Skin of body (tissue), 2 donors: ENCODE data around the gene DEF6. TPM values are rescaled to one million over a fixed set of nuclear protein-coding genes. Genes with fewer than 3 reads are reported as not detected.

Experiments used
- DNase-seq: peaks from one replicate; lab custom pipeline; 2025; lab: John Stamatoyannopoulos, UW
- total RNA-seq: library from RNA; depleted of rRNA; stranded (reverse); fragments of >200 nt; gene quantifications from one replicate; pipeline ENCODE4 v1.2.3, GENCODE V29; 2014

The DEF6 gene
- 10.9 TPM for total RNA-seq

GRCh38 chr6:35297601-35298481 lies at the start of gene DEF6:
Gene DEF6 (plus strand): TSS chr6:35297818. CDS start chr6:35297857, 39 bp downstream.
- DNase-seq = peak; percentile 44

DNA sequence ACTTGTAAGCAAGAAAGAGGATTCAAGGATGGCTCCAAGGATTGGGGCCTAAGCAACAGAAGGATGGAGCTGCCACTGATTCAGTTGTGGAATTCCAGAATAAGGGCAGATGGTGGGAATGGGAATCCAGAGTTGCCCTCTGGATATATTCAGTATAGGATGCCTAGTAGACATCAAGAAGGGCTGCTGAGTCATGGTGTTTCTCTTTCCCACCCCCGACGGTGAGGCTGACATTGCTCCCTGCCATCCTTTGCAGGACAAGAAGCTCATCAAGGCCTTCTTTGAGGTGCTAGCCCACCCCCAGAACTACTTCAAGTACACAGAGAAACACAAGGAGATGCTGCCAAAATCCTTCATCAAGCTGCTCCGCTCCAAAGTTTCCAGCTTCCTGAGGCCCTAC lies 49.3 kb upstream of the DEF6 start:
- DNase-seq = no peak

- DNase-seq = no peak
These were observed 48.7 kb upstream of the DEF6 start for GRCh38 chr6:35248965-35249364.

DNA sequence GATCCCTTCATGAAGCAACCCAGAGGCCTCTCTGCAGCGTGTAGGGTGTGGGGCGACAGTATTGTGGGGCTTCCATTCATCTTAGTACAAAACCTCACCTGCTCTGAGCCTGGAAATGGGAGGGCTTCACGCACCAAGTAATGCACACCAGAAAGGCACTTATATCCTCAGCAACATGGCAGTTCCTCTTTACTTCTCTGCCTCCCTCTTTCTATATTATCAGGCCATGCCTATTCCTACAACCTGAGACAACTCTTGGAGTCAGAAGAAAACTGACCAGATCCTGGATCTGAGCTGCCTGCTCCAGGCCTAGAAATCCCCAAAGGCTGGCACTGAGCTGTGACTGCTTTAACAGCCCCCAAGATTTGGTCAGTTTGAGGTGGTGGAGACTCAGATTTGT lies 45.7 kb upstream of the DEF6 start:
- no peak for DNase-seq

DNA sequence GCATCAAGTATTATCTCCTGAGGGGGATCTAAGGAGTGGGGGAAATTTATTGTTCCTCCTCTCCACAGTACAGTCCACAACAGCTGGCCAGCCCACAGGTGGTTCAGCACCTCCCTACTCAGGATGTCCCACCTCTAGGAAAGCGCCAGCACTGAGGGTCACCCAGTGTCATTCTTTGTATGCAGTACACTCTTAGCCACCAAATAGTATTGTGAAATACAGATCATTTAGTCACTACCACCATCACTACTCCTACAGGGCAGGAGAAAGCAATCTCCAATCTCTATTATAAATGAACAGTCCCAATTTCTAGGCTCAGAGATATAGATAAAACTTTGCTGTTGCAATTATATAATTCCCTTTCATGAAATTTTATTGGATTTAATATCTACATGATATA lies 44.4 kb upstream of the DEF6 start:
- no peak for DNase-seq

DNA sequence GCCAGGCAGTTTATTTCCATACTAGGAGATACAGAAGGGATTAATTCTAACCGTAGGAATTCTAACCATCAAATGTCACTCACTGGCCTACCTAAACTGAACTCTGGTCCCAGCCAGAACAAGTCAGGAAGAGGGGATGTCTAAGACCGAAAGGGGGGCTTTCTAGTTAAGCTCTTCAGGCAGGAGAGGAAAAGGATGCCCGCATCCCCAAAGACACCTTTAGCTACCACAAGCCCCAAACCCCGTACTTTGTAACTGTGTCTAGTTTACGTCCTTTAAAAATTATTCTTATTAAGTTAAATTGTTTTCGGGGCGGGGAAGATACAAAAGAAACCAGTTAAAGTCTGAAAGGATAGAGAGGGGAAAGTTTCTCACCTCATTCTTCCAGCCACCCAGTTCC lies 39.3 kb upstream of the DEF6 start:
- no peak for DNase-seq

DNA sequence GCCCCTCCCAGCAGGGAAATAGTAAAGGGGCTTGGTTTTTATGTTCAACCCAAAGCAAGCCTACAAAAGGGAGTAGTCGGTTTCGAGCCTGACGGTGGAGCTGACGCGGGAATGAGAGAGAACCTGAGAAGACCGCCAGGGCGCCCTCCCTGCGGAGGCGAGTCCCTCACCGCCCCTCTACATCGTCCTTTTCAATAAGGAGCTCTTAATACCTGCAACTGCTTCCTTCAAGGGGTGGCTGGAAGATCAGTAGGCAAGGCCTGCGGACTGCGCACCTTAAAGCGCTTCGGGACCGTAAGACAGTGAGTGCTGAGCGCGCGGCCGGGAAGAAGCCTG lies 38.8 kb upstream of the DEF6 start:
- DNase-seq = peak; percentile 76

DNA sequence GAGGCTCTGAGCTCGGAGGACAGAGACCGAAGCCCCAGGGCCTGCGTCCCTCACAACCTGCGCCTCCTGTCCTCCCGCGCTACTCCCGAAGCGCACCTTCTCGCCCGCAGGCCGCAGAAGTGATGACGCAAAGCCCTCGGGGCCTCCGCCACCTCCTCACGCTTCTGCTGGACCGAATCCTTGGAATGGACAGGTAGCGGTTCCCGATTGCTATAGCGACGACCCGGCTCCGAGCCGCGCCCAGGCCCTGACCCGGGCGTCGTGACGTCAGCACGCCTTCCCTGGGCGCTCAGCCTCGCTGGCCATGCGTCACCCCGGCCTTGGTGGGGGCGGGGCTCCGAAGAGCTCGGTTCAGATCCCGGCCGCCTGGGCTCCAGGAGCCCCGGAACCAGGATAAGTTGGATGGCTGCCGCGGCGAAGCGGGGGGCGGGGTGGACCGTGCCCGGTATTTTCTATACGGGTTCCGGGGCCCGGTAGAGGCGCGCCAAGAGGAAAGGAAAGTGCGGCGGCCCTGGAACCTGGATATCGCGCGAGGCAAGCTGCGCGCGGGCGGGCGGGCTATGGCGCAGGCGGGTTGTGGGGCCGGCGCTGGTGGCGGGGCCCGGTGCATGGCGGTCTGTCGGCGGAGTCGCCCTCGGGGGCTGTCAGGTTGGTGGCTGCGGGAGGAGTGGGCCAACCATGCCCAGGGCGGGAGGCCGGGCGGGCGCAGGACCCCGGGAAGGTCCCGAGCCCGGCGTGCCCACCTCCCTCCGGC lies 38.2 kb upstream of the DEF6 start, which contains the start of gene ZNF76:
TSS of gene ZNF76 (plus strand) at position 542 of the 754 bp plus-strand sequence. CDS start 21,417 bp downstream, outside the sequence.
- DNase-seq = peak; percentile 96

- DNase-seq = no peak
These were observed 37.5 kb upstream of the DEF6 start for GRCh38 chr6:35259948-35260590.

DNA sequence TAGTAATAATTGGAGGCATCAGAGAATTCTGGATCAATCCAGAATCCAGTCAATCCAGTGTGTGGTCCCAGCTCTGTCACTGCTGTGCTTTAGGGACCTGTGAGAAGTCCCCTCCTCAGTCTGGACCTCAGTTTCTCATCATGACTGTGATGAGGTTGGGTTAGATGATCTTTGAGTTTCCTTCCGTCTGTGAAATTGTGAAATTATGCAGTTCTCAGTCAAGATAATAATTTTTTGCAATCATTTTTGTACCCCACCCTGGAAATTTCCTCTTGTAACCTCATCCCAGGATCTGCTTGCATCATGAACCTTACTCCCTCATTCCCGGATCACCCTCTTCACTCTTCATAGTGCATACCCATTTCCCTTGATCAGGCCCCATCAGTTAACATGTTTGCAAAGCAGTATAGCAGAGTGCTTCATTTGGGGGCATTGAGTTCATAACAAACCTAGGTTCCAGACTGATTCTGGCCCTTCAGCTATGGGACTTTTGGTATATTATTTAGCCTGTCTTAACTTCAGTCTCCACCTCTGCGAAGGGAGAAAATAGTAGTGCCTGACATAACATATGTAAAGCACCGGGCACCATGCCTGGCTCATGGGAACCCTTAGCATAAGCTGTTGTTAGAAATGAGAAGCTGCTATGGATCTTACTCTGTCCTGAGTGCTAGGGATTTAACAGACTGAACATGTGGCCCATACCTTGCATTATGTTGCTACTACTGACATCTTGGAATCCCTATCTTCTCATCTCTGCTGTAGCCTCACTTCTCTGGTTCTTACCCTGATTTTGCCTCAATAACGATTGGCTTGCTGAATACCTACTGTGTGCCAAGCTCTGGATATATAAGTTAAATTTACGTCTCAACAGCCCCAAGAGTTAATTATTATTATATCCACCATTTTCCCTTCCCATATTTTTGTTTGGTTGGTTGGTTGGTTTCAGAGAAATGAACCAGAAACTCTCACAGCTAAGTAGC lies 36.7 kb upstream of the DEF6 start:
- no peak for DNase-seq

DNA sequence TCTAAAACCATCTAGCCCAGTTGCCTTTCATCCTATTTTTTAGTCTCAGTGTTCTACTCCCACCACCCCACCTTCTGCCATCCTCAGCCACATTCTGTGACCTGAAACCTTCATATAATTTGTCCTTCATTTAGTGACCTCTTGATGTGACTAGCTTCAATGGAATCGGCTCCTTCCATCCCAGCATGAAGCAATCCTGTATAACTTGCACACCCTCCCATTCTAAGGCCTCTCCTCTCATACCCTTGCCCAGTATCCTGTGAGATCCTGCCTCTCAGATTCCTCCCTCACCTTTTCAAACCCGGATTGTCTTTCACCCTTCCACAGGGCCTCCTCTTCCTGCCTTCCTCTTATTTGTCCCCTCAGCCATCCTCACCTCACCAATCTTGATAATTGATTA lies 35.0 kb upstream of the DEF6 start:
- no peak for DNase-seq

GRCh38 chr6:35264550-35265274 lies 32.9 kb upstream of the DEF6 start:
- no peak for DNase-seq

GRCh38 chr6:35265523-35265922 lies 32.1 kb upstream of the DEF6 start:
- DNase-seq = no peak

DNA sequence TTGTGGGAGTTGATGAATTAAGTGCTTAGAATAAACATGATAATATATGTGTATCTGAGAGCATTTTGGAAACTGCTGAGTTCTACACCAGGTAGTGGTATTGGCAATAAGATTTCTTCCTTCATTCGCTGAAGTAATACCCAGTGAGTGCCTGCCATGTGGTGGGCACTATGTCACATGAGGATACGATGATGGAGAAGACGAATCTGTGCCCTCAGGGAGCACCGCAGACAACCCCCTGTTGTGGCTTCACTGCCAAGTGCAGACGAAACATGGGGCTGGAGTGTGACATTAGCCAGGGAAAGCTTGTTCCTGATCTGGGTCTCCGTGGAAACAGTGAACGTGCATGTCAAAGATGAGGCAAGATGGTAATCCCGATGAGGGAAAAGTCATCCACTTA lies 30.2 kb upstream of the DEF6 start:
- no peak for DNase-seq

DNA sequence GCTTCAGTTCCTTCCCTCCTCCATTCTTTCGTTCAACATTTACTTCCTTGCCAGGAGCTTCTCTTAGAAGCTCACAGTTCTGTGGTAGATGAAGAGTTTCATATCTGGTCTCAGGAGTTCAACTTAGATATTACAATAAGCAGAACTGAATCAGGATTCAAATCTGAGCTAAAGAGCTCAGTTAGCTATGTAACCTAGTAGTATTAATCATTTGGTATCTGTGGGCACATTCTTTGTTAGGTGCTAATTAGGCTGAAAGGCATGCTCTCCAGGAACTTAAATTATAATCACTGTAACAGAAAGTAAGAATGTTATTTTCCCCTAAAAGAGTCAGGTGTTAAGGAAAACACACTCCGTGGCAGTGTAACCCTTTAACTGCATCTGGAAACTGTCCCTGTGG lies 29.7 kb upstream of the DEF6 start:
- no peak for DNase-seq

GRCh38 chr6:35272005-35272404 lies 25.6 kb upstream of the DEF6 start:
- DNase-seq = no peak

DNA sequence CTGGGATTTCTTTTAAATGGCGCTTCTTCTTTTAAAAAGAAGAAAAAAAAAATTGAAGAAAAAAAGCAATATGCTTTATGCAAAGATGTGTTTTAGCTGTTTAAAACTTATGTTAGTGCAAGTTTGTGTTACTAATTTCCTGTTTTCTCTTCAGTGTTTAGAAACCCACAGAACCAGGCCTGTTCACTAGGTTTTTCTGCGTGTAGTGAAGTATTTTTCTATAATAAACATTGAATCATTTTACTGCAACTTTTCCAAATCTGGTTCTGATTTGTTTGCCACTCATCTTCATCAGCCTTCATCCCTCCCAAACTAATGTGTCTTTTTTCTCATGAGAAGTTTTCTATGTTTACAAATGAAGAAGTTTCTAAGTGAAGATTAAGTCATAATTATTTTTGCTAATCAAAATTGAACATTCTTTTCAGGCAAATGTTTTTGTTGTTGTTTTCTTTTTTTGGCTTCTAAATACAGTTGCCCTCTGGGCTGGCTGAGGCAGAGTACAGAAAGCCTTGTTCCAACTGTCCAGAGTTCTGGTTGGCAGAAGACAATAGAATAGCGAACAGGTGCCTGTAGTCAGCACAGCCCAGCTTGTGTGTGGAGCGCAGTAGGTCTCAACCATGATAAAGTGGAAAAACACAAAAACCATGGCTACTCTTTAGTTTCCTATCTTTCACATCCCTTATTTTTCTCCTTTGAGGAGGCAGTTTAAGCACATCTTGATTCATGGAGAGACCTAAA lies 23.6 kb upstream of the DEF6 start:
- no peak for DNase-seq

DNA sequence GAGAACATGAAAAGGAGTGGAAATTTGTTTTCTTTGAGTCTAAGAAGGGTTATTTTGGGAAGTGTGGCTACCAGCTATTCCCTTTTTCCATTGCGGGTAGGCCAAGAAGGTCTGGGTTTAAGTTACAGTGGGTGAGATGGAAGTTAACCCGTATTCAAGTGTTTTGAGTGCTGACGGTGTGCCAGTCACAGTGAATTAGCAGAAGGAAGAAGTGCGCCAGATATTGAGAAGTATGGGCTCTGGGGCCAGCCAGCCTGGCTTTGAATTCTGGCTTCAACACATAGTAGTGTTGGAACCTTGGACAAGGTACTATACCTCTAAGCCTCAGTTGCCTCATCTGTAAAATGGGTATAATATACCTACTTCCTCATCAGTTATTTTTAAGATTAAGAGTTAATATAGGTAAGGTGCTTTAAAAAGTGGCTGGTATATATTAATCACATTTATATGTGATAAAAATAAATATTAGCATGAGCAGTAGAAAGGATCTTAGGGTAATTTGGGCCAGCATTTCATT lies 21.8 kb upstream of the DEF6 start:
- no peak for DNase-seq

DNA sequence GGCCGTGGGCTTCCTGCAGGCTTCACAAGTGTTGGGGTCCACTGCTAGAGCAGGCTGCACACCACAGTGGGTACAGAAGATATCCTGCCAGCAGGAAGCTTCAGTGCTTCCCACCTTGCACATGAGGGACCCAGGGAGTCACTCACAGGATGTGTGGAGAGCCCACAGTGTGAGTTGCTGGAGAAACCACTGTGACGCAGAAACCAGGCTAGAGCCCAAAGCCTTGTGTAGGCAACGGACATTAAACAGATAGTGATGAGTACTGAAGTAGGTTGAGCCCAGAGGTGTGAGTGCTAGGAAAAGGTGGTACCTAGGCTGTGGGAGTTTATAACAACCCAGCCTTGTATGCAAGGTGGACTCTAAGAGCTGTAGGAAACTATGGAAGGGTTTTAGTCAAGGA lies 18.9 kb upstream of the DEF6 start:
- DNase-seq = no peak
